AG09309 (cell line): ENCODE results near the gene DPF1.

ENCODE experiments used
- DNase-seq: peaks from one replicate; pipeline ENCODE4 v3.0.0-alpha.2; 2010; ENCODE audit warnings: low read depth
- H3K4me3 ChIP-seq: 2 replicates; pipeline ENCODE4 v1.5.1; 2011; ENCODE audit warnings: mild to moderate bottlenecking, low read depth, low read length, moderate library complexity; ENCODE audit not compliant: control insufficient read depth
- TF ChIP-seq, protein P1 (sequence below): IDR thresholded peaks from 2 replicates; pipeline ENCODE4 v1.5.1; 2011; ENCODE audit warnings: mild to moderate bottlenecking, low read depth, low read length, inconsistent platforms; ENCODE audit not compliant: insufficient read depth, control insufficient read depth; ENCODE audit errors: missing control alignments

The DPF1 gene

DNA sequence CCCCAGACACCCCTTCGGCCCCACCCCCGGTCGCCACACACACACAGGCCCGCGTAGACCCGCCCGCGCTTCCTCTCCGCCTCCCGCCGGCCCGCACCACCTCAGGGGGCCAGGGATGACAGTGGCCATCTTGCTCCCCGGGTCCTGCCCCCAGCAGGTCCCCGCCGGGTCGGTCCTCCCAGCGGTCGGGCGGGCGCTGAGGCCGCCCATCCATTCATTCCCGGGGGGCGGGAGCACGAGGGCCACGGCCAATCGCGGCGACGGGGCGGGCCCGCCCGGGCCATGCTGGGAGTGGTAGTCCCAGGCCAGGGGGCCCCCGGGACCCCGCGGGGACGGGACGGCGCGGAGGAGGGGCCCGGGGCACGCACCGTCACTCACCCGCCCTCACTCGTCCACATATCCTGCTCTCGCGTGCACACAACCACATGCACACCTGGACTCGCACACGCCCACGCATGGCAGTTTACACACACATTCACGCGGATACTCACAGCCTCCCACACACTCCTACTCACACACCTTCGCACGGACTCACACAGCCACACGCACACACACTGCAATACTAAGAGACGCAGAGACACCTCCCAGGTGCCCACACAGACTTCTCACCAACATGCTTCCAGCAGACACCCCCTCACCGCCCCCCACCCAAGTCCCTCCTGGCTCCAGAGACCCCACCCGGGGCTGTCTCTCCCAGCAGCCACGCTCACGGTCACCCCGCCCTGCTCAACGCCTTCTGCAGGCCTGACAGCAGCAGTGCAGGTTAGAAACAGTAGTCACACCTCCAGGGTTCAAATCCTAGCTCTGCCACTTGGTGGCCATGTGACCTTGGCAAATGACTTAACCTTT is at the start of gene DPF1:
DPF1 (minus strand) TSS at position 209 of the 849 bp plus-strand sequence; CDS start at position 129, 80 bp downstream.
- TF ChIP-seq, protein P1, sequence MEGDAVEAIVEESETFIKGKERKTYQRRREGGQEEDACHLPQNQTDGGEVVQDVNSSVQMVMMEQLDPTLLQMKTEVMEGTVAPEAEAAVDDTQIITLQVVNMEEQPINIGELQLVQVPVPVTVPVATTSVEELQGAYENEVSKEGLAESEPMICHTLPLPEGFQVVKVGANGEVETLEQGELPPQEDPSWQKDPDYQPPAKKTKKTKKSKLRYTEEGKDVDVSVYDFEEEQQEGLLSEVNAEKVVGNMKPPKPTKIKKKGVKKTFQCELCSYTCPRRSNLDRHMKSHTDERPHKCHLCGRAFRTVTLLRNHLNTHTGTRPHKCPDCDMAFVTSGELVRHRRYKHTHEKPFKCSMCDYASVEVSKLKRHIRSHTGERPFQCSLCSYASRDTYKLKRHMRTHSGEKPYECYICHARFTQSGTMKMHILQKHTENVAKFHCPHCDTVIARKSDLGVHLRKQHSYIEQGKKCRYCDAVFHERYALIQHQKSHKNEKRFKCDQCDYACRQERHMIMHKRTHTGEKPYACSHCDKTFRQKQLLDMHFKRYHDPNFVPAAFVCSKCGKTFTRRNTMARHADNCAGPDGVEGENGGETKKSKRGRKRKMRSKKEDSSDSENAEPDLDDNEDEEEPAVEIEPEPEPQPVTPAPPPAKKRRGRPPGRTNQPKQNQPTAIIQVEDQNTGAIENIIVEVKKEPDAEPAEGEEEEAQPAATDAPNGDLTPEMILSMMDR = no peak
- DNase-seq = no peak
- peak within 1 kb of the TSS; percentile 69 for H3K4me3 ChIP-seq

DNA sequence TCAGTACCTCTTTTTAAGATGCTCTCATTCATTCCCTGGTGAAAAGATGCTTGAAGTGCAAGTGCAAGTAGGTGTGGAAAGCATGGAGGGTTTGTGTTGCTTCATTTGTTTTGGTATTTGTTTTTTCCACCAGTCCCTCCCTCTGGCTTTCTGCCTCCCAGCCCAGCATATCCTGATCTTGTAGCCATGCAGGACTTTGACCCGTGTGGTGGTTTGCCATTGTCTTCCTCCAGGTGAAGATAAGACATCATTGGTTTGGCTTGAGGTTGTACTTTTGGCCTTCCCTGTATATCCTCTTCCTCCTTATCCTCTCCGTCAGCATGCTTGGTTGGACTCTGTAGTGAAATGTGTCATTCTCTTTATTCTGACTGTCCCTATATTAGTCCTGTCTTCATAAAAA is 49.5 kb upstream of the DPF1 start:
- H3K4me3 ChIP-seq = no peak overlapping the region
- TF ChIP-seq, protein P1 = no peak
- DNase-seq = no peak

DNA sequence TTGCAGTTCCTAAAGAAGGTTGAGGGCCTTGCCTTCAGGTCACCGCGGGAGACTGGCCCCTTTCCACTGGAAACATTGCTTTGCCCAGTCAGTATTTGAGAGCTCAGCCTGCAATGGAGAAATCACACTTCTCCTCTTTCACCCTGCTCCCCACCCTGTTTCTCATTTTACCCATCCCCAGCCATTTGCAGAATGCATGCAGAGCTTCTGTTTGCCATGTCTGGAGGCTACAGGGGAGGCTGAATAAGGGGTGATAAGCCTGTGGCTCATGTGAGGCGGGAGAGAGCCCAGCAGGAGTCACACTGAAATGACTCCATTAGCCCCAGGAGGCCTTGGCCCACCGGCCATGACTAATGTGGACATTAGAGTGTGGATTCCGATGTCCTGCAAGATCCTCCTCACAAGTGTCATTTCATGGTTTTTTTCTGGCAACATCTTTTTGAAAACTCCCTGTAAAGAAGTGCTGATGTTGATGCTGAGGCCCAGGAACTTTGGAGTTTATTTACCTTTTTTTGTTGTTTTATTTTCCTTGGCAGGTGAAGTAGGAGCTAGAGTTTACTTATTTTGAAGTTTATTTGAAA is 46.7 kb upstream of the DPF1 start:
- no peak for DNase-seq
- TF ChIP-seq, protein P1 = no peak
- H3K4me3 ChIP-seq = no peak overlapping the region

DNA sequence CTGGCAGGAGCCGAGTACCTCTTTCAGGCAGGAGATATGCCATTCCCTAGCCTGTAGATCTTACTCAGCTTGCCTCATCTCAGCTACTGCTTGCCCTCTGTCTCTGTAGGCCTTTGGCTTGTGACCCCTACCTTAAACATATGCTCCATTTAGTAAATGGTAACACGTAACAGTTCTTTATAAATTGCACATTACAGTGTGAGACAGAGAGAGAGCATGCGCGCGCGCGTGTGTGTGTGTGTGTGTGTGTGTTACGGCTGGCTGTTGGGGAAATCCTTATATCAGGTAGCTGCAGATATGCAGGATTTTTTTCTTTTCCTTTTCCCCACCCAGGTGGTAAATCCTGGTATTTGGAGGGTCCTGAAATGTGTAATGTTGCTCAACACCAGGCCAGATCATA is 44.5 kb upstream of the DPF1 start:
- TF ChIP-seq, protein P1 = no peak
- no peak overlapping the region for H3K4me3 ChIP-seq
- DNase-seq = no peak

DNA sequence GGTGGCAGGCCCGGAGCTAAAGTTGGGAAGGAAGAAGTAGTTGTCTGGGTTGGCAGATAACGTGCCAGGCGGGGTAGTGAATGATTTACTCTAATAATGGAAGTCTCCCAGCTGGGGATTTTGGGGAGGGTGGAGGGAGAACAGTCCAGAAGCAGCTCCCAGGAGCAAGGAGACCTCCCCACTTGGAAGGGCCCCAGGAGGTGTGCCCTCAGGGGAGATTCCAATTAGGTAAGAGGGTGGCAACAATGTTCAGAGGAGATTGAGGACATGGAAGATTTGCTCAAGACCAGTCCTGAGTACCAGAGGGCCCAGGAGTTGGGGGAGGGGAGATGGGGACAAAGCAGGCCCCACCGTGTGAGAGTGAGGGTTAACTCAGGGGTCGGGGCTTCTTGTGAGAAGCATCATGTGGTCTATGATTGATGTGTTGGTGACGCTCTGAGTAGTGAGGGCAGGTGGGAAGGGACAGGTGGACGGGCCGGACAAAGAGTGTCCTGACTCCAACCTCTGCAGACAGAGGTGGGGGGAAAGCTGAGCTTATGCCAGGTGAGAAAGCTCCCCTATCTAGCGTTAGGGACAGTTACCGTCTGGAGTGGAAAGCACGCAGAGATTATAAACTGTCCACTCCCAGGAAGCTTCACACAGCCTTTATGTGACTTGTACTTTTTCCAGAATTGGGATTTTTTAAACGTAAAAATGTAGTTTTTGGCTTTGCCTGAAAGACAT is 43.9 kb upstream of the DPF1 start:
- TF ChIP-seq, protein P1 = no peak
- DNase-seq = no peak
- H3K4me3 ChIP-seq = no peak overlapping the region

DNA sequence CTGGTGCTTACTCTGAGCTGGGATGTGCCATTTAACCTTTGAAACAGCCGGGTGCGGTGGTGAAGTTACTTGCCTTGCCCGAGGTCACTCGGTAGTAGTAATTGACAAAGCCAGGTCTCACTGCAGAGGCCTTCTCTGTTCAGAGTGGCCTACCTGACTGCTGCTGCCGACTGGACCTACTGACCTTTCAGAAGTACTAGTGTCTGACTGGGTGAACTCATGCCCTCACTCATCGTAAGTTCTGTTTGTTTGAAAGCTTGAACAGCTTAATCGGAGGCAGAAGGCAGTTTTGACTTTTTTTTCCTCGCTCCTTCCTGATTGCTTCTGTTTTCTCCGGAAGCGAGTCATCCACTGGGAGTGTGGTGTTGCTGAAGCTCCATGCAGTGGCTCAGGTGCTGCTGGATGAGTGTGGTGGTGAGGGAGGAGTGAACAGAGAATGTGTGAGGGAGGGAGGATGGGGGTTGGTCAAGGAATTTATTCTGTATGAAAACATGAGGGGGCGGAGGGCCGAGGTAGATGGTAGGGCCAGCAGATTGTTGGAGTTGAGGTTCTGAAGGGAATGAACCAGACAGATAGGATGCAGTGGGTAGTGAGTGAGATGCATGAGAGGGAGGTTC is 43.1 kb upstream of the DPF1 start:
- no peak for DNase-seq
- TF ChIP-seq, protein P1 = no peak
- H3K4me3 ChIP-seq = no peak overlapping the region
